GM21576 (cell line): ENCODE data around the gene MUSK.

Experiments used
- ATAC-seq: cut with Tn5 transposase; IDR thresholded peaks from one replicate; pipeline ENCODE4 v1.9.1; 2021; ENCODE audit warnings: mild to moderate bottlenecking, moderate library complexity; ENCODE audit not compliant: unreplicated experiment

The MUSK gene

GRCh38 chr9:110668570-110669167 is at the start of gene MUSK:
Gene MUSK (plus strand): TSS chr9:110668791. CDS start chr9:110668905, 114 bp downstream.
- ATAC-seq: no peak

GRCh38 chr9:110619831-110620230 is 48.8 kb upstream of the MUSK start:
- no peak for ATAC-seq

GRCh38 chr9:110620726-110621125 is 47.9 kb upstream of the MUSK start:
- no peak for ATAC-seq

GRCh38 chr9:110622368-110622767 is 46.2 kb upstream of the MUSK start:
- ATAC-seq: no peak

GRCh38 chr9:110623462-110624025 is 45.0 kb upstream of the MUSK start:
- no peak for ATAC-seq

- peak; percentile 95 for ATAC-seq
Observed at GRCh38 chr9:110626101-110626829, 42.3 kb upstream of the MUSK start.

- no peak for ATAC-seq
Observed at GRCh38 chr9:110635589-110635988, 33.0 kb upstream of the MUSK start.

- ATAC-seq: no peak
Observed at GRCh38 chr9:110638381-110638954, 30.1 kb upstream of the MUSK start.

GRCh38 chr9:110640736-110641135 is 27.9 kb upstream of the MUSK start:
- ATAC-seq: no peak

- no peak for ATAC-seq
Observed at GRCh38 chr9:110641293-110641692, 27.3 kb upstream of the MUSK start.

- ATAC-seq: no peak
Observed at GRCh38 chr9:110648696-110649095, 19.9 kb upstream of the MUSK start.

- ATAC-seq: no peak
Observed at GRCh38 chr9:110650261-110650660, 18.3 kb upstream of the MUSK start.

- ATAC-seq: no peak
Observed at GRCh38 chr9:110650991-110651411, 17.6 kb upstream of the MUSK start.

- no peak for ATAC-seq
Observed at GRCh38 chr9:110655754-110656641, 12.6 kb upstream of the MUSK start.

GRCh38 chr9:110659891-110660541 is 8.6 kb upstream of the MUSK start:
- ATAC-seq: no peak

GRCh38 chr9:110669433-110669832 is 842 bp downstream of the MUSK start:
- no peak for ATAC-seq

GRCh38 chr9:110671849-110672248 is 3.3 kb downstream of the MUSK start:
- no peak for ATAC-seq

- ATAC-seq: no peak
Observed at GRCh38 chr9:110672873-110673510, 4.4 kb downstream of the MUSK start.

GRCh38 chr9:110687497-110687896 is 18.9 kb downstream of the MUSK start:
- no peak for ATAC-seq

GRCh38 chr9:110688329-110688728 is 19.7 kb downstream of the MUSK start:
- no peak for ATAC-seq
